Motor neuron (in vitro differentiated cells): ENCODE measurements around the gene HOXB9. TPM values are rescaled to one million over a fixed set of nuclear protein-coding genes. Genes with fewer than 3 reads are reported as not detected.

Experiments
- ATAC-seq, 8 experiments: fragments of 200-7000 bp; cut with Tn5 transposase; replicated peaks in 6 of 8; 2 replicates each; pipeline ENCODE4 v1.8.0; 2021; ENCODE audit warnings: mild to moderate bottlenecking in 8 of 8, moderate library complexity in 8 of 8
- H3K27ac ChIP-seq, 2 donors: fragments of 250-450 bp; sonication (Bioruptor Pico); 2 replicates each; pipeline ENCODE4 v1.9.0; 2021; ENCODE audit warnings: antibody characterized with exemption in 2 of 2, mild to moderate bottlenecking in 2 of 2, moderate library complexity in 1 of 2
- H3K4me1 ChIP-seq, 2 donors: fragments of 250-450 bp; sonication (Bioruptor Pico); replicated peaks in 1 of 2; 2 replicates each; pipeline ENCODE4 v1.6.1; 2021; ENCODE audit warnings: antibody characterized with exemption in 2 of 2, mild to moderate bottlenecking in 2 of 2, moderate library complexity in 1 of 2
- H3K4me3 ChIP-seq, 5 donors: fragments of 250-450 bp; sonication (Bioruptor Pico); 2 replicates each; pipeline ENCODE4 v1.9.0; 2021; ENCODE audit warnings: antibody characterized with exemption in 5 of 5, mild to moderate bottlenecking in 5 of 5, moderate library complexity in 4 of 5
- WGBS, 10 experiments: fragments of 450-650 bp; shearing (Covaris generic); methylation state at CpG; one replicate each; pipeline ENCODE4 v1.0.0; 2022; 5-methylcytosine and 5-hydroxymethylcytosine counted together
- in situ Hi-C, 9 experiments: fragments of 400-800 bp; cut with MboI; loops; one replicate each; pipeline ENCODE4 v1.15.0; 2021; ENCODE audit warnings: low sequenced_read_pairs in 9 of 9, low pct_unique_long_range_greater_than_20kb in 2 of 9; ENCODE audit not compliant: unreplicated experiment in 9 of 9
- total RNA-seq, 8 experiments: library from RNA; unstranded; fragments of 300-600 nt; gene quantifications; 2 replicates each; pipeline versions ENCODE4 v1.2.3 to v1.2.4, GENCODE V29; 2022

HOXB9 gene
- total RNA-seq, 8 experiments from 2014 or later, result 0.10 to 154 (median 67.8) TPM

DNA sequence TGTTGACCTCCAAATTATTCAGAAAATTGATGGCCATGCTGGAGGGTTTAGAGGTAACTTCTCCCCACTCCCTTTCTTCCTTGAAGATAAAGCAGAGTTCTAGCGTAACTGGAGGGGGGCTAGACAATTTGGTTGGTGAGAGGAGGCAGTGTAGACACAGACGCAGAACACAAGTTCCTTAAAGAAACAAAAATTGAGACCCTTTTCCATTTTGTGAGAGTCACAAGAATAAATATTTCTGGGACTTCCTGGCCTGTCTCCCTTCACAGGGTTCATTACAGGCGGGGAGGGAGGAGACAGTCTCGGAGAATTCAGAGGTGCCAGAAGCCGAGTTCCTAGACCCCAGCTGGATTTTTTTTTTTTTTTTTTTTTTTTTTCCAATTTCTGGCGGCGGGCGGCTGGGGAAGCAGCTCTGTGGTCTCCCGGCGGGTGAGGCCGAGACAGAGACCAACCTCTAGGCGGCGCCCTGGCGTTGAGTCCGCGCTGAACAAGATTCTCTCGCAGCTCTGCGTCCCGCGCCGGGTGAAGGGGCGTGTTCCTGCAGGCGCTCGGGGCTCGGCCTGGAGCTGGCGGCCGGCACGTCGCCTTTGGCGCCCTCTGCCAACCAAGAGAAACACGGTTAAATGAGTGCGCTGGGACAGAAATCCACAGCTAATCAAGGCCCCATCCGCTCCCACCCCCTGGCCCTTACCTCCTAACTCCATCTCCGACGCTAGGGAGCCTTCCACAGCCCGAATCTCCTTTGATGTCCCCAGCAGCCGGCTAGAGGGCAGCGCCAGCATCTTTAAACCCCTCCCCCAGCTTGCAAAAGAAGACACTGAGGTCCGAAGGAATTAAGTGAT is 10.2 kb upstream of the HOXB9 start:
- H3K4me1 ChIP-seq, result peaks cover 2 to 3% of the 10 kb centered on the region in 2 donors

GRCh38 chr17:48634493-48635208 is 8.5 kb upstream of the HOXB9 start:
- in situ Hi-C loops, result loop anchor here in 1 of 9 experiments (25.0 kb wide), 1 partner anchor 103 kb away; the partner anchor contains the start of gene HOXB13
- Histone ChIP-seq H3K4me1 (peaks cover 2 to 3% of the 10 kb centered on the region in 2 donors), H3K4me3 (no peak overlapping the region), H3K27ac (no peak overlapping the region)
- WGBS, 10 experiments, result 16 to 88% (median 36%) methylated on average over 2 to 10 of the region's 20 CpGs; no CpG with 5 or more reads in 2 of the 10 experiments
- no peak for ATAC-seq

More for the DNA sequence above, 10.2 kb upstream of the HOXB9 start:
- 0 to 35% (median 8%) methylated on average over 1 to 15 of the region's 39 CpGs; no CpG with 5 or more reads in 1 of the 10 experiments for WGBS, 10 experiments
- Histone ChIP-seq H3K4me3 (peak overlapping the region in 2 of 5 donors; percentile 1 to 16), H3K27ac (no peak overlapping the region)
- in situ Hi-C loops, result loop anchor here in 1 of 9 experiments (25.0 kb wide), 1 partner anchor 101 kb away; the partner anchor contains the start of gene HOXB13
- ATAC-seq, result peak; percentile 77 to 99 (median 98)

- no peak for ATAC-seq
- H3K4me1 ChIP-seq, result peaks cover 3 to 11% of the 10 kb centered on the region in 2 donors
- no peak overlapping the region for H3K27ac ChIP-seq
- in situ Hi-C loops, result loop anchor here in 1 of 9 experiments (25.0 kb wide), 1 partner anchor 104 kb away; the partner anchor contains the start of gene HOXB13
- peak overlapping the region in 1 of 5 donors; percentile 11 for H3K4me3 ChIP-seq
- WGBS, 10 experiments, result 0 to 82% (median 31%) methylated on average over 2 to 19 of the region's 35 CpGs; no CpG with 5 or more reads in 3 of the 10 experiments
Measured at GRCh38 chr17:48633266-48633677, 7.1 kb upstream of the HOXB9 start.

GRCh38 chr17:48632579-48633265 is 6.6 kb upstream of the HOXB9 start:
- WGBS, 10 experiments, result 6 to 80% (median 32%) methylated on average over 1 to 7 of the region's 7 CpGs; no CpG with 5 or more reads in 1 of the 10 experiments
- in situ Hi-C loops, result loop anchor here in 1 of 9 experiments (25.0 kb wide), 1 partner anchor 105 kb away; the partner anchor contains the start of gene HOXB13

GRCh38 chr17:48631693-48632578 is 5.8 kb upstream of the HOXB9 start:
- peaks cover 16 to 25% of the 10 kb centered on the region in 2 donors for H3K4me1 ChIP-seq
- in situ Hi-C loops, result loop anchor here in 1 of 9 experiments (25.0 kb wide), 1 partner anchor 105 kb away; the partner anchor contains the start of gene HOXB13
- no peak overlapping the region for H3K4me3 ChIP-seq
- ATAC-seq, result no peak
- no peak overlapping the region for H3K27ac ChIP-seq
- WGBS, 10 experiments, result 0 to 40% (median 20%) methylated on average over 1 to 4 of the region's 7 CpGs; no CpG with 5 or more reads in 3 of the 10 experiments

More at GRCh38 chr17:48632579-48633265, 6.6 kb upstream of the HOXB9 start:
- Histone ChIP-seq H3K27ac (no peak overlapping the region), H3K4me1 (peaks cover 8 to 17% of the 10 kb centered on the region in 2 donors), H3K4me3 (no peak overlapping the region)
- no peak for ATAC-seq

- no peak for ATAC-seq
- Histone ChIP-seq H3K27ac (no peak overlapping the region), H3K4me3 (no peak overlapping the region), H3K4me1 (peaks cover 15 to 24% of the 10 kb centered on the region in 2 donors)
- 18 to 100% (median 45%) methylated on average over 1 to 7 of the region's 15 CpGs; no CpG with 5 or more reads in 1 of the 10 experiments for WGBS, 10 experiments
- in situ Hi-C loops, result loop anchor here in 1 of 9 experiments (25.0 kb wide), 1 partner anchor 106 kb away; the partner anchor contains the start of gene HOXB13
Measured at GRCh38 chr17:48630925-48631692, 5.0 kb upstream of the HOXB9 start.

DNA sequence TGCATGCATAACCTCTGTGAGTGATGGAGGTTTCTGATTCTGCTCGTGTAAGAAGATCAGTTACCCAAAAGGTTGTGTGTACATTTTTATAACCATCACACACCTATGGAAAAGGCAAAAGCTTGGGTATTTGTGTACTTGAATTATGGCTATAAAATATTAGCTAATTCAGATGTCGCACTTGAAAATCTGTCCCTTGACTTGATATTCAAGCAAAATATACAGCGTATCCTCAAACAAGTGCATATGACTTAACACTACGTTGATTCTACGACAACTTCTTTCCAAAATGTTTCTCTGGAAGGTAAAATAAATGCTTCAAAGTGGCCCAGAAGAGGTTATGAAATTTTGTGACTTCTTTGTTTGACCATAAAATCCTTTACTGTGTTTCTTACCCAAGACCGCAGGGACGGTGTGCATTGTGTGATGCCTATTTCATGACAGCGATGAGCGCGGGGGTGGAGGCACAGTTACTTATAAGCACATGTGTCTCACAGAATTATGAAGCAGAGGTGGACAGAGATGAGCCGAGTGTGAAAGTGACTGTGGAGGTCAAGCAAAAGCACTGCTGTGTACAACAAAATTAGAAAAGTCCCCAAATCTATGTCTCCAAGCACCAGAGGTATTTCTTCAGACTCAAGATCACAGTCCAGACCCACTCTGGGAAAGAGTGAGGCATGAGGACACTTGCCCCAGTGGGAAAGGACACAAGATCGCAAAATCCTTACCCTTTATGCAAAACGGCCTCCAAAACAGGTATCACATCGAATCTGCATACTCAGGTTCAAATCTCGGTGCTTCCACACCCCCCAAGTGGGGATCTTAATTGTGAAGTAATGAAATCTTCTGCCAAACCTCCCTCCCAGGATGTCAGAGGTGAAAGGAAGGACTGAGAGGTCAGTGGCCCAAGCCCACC is 4.1 kb upstream of the HOXB9 start:
- H3K27ac ChIP-seq, result no peak overlapping the region
- peaks cover 15 to 23% of the 10 kb centered on the region in 2 donors for H3K4me1 ChIP-seq
- no peak for ATAC-seq
- H3K4me3 ChIP-seq, result no peak overlapping the region
- in situ Hi-C loops, result loop anchor here in 1 of 9 experiments (25.0 kb wide), 1 partner anchor 107 kb away; the partner anchor contains the start of gene HOXB13
- 17 to 86% (median 43%) methylated on average over 3 to 13 of the region's 15 CpGs; no CpG with 5 or more reads in 1 of the 10 experiments for WGBS, 10 experiments

DNA sequence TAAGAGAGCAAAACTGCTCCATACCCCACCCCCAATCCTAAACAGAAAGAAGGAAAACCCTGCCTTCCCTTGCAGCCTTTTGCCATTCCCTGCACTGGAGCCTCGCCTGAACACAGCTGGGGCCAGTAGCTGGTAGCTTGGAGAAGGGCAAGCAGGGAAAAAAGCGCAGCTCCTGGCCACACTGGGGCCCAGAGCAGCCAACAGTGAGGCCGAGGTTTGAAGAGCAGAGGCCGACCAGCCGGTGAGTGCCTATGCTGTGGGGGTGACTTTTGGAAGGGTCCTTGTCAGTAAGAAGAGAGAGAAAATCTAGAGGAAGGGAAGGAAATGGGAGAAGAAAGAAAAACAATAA is 3.2 kb upstream of the HOXB9 start:
- H3K4me3 ChIP-seq, result no peak overlapping the region
- no peak overlapping the region for H3K27ac ChIP-seq
- in situ Hi-C loops, result loop anchor here in 2 of 9 experiments (10.0 to 25.0 kb wide), 2 partner anchors 108 to 475 kb away; partner anchors contain the start of gene HOXB13 (in 1 of the 2)
- 0 to 49% (median 30%) methylated on average over 1 to 5 of the region's 5 CpGs; no CpG with 5 or more reads in 2 of the 10 experiments for WGBS, 10 experiments
- H3K4me1 ChIP-seq, result peaks cover 15 to 23% of the 10 kb centered on the region in 2 donors
- no peak for ATAC-seq

DNA sequence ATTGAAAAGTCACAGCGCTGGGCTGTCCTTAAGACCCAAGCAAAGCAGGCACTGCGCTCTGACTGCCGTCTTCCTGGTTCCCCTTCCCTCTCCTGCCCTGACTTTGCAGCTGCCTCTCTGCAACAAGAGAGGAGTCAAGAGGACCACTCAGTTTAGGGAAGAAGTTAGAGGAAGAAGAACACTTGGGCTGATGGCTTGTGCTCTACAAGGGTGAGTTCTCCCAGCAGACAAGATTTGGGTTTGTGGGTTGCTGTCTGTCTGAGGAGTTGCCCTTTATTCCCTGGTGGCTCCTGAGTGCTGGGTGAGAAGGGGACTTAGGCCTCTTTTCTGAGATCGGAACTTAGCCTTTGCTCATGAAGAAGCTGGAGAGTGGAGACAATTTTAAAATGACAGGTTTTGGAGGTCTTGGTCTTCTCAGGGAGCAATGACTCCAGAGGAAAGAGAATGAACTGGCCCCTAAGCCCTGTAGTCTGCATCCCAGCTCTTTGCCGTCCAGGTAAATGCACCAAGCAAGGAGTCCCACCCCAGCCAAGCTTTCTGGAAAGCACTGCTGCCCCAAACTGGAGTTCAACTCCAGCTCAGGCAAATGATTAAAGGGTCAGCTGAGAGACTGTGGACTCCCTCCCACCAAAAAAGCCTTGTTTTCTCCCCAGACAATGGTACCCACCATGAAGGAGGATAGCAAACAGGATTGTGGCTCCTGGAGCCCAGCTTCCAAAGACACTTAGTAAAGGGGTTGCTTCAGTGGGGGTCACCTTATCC is 2.7 kb upstream of the HOXB9 start:
- 7 to 80% (median 34%) methylated on average over 1 to 5 of the region's 5 CpGs; no CpG with 5 or more reads in 2 of the 10 experiments for WGBS, 10 experiments
- in situ Hi-C loops, result loop anchor here in 2 of 9 experiments (10.0 to 25.0 kb wide), 2 partner anchors 108 to 474 kb away; partner anchors contain the start of gene HOXB13 (in 1 of the 2)
- Histone ChIP-seq H3K4me3 (no peak overlapping the region), H3K27ac (no peak overlapping the region), H3K4me1 (peaks cover 15 to 23% of the 10 kb centered on the region in 2 donors)
- no peak for ATAC-seq
